CD4-positive, alpha-beta T cell treated with Interleukin-6 at 100 ng/mL for 8 hours (primary cell): ENCODE measurements around the gene TRANK1.
A peak's percentile ranks its signal among the peaks of the same experiment; 100 is the strongest.
"Not testable (repeated sequence)": the region's sequence is repeated elsewhere in the genome, so short reads cannot be mapped to it uniquely, and the experiment has no call there.

Experiments
- DNase-seq: peaks from one replicate; pipeline ENCODE4 v3.0.0-alpha.2; 2020; ENCODE audit warnings: mixed read lengths, low spot score

The TRANK1 gene

GRCh38 chr3:36919439-36920160 is 25.3 kb downstream of the TRANK1 start:
- no peak for DNase-seq

DNA sequence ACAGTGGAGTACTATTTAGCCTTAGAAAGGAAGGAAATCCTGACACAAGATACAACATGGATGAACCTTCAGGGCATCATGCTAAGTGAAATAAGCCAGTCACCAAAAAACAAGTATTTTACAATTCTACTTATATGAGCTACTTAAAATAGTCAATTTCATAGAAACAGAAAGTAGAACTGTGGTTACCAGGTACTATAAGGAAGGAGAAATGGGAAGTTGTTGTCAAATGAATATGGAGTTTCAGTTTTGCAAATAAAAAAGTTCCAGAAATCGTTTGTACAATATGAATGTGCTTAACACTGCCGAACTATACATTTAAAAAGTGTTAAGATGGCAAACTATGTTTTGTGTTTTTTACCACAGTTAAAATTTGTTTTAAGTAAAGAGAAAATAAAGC is 26.8 kb downstream of the TRANK1 start:
- no peak for DNase-seq

DNA sequence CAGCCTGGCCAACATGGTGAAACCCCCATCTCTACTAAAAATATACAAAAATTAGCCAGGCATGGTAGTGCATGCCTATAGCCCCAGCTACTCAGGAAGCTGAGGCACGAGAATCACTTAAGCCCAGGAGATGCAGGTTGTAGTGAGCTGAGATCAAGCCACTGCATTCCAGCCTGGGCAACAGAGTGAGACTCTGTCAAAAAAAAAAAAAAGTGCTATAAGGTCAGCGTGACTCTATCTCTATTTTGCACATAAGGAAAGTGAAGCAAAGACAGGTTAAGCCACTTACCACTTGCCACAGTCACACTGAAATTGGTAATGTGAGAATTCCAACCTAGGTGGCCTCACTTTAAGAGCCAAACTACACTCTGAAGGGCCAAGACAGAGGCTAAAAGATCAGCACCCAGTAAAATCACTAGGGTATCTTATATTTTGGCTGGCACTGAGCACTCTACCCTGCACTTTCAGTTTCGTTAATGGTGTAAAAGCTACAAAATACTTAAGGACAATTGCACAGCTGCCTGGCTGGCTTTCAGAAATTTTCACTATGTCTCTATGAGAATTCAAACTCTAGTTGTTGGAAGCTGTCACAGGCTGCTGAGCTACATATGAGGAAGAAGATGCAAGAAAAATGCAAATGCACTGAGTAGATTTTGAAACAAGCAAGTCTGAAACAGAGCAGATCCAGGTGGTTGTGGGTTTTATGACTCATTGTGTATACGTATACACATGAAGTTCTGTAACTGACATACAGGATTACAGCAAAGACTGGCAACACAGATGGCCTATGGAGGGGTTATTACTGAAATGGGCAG is 32.7 kb downstream of the TRANK1 start:
- peak; percentile 72 for DNase-seq

GRCh38 chr3:36909666-36910065 is 35.2 kb downstream of the TRANK1 start:
- DNase-seq: no peak

DNA sequence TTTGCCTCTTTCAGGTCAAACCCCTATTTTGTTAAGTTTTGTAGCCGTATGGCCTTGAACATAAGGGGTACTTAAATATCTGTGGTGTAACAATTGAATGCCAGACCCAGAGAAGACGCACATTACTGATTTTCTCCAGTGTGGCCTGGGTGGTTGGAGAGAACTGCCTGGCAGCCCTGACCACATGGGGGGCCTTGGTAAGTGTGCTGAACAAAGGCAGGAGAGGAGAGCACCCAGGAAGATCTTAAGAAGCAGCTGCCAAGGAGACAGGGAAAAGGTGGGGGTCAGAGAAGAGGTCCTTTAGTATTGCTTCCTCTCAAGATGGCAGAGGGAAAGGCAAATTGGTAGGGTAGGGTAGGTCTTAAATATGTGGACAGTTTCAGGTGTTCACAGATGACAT is 35.7 kb downstream of the TRANK1 start:
- DNase-seq: no peak

GRCh38 chr3:36908647-36909180 is 36.1 kb downstream of the TRANK1 start:
- no peak for DNase-seq

- DNase-seq: peak; percentile 79
Measured at GRCh38 chr3:36907911-36908646, 36.8 kb downstream of the TRANK1 start.

DNA sequence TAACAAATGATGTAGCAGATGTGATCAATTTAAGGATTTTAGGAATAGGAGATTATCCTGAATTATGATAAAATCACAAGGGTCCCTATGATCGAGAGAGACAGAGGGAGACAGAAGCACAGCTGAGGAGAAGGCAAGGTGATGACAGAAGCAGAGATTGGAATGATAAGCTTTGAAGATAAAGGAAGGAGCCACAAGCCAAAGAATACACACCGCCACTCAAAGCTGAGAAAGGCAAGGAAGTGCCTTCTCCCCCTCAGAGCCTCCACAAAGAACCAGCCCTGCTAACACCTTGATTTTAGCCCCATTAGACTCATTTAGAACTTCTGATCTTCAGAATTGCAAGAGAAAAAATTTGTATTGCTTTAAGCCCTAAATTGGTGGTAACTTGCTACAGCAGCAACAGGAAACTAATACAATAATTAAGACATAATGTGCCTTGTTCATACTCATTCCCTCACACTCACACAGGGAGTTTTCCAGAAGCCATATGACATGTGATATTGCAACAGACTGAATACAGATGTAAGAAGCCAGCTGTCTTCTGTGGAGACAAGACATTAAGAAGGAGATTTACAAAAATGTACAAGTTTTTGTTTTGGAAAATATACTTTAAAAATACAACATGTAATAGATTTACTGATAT is 38.2 kb downstream of the TRANK1 start:
- DNase-seq: peak; percentile 40

DNA sequence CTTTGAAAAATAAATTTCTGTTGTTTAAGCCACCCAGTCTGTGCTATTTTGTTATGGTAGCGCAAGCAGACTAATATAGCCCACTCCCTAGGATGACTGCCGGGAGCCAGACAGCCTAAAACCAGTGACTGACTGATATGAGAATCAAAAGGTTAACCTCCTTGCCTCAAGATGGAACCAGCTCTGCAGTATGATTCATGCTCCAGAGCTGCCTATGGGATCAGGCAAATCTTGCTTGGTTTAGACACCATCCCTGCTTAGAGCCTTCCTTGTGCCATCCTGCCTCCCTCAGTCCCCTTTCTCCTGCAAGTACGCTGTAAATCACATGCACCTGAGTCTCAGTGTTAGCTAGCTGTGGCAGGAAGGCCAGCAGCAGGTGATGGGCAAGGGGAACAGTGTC is 39.3 kb downstream of the TRANK1 start:
- DNase-seq: no peak

GRCh38 chr3:36904641-36905040 is 40.2 kb downstream of the TRANK1 start:
- DNase-seq: no peak

DNA sequence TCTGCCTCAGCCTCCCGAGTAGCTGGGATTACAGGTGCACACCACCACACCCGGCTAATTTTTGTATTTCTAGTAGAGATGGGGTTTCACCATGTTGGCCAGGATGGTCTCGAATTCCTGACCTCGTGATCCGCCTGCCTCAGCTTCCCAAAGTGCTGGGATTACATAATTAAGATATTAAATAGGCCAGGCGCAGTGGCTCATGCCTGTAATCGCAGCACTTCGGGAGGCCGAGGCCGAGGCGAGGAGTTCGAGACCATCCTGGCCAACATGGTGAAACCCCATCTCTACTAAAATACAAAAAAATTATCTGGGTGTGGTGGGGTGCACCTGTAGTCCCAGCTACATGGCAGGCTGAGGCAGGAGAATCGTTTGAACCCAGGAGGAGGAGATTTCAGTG is 40.8 kb downstream of the TRANK1 start:
- not testable (repeated sequence) for DNase-seq

- DNase-seq: no peak
Measured at GRCh38 chr3:36903119-36903882, 41.6 kb downstream of the TRANK1 start.

DNA sequence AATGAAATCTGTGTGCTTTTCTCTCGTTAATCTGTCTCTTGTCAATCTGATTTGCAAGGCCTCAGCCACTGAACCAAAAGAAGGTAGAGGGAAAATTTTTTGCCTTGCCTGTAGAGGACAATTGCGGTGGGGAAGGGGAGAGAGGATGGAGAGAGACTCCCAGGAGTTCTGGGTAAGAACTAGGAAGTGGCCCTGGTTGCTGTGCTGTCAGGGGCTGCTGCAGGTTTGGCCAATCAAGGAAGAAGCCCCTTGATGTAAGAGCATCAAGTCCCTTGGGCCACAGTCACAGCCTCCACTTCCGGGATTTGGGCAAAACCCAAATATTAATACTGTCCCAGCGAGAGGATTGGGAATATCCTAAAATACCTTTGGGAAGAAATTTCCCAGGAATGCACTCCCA is 43.3 kb downstream of the TRANK1 start:
- DNase-seq: no peak

DNA sequence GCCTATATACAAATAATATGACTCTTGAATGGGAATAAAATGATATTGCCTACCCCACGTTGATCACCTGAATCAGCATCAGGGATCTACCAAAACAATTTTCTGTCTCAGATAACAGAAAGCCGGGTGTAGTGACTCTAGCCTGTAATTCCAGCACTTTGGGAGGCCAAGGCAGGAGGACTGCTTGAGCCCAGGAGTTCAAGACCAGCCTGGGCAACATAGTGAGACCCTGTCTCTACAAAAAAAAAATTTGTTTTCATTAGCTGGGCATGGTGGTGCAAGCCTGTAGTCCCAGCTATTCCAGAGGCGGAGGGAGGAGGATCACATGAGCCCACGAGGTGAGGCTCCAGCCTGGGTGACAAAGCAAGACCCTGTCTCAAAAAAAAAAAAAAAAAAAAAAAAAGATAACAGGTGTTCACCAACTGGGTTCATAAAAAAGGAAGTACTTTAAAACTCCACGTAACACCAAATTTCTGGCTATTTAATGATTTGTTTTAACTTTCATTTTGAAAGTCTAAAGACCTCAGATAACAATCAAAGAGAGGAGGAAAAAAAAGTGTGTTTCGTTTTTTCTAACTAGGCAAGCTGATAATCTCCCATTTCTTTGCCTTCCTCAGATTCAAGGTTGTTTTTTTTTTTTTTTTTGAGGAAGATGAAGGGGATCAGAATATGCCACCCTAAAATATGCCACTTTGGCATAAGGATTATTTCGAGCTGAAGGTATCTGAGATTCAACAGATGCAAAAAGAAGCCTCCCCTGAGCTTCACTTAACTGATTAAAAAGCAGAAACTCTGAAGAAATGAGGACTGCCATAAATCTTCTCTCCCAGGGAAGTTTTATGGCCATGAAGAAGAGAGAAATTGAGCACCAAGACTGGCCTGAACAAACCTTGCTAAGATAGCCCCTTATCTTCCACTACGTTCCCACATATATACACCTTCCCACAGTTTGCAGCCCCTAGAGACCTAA is 44.1 kb downstream of the TRANK1 start:
- no peak for DNase-seq

- DNase-seq: no peak
Measured at GRCh38 chr3:36895496-36896409, 49.1 kb downstream of the TRANK1 start.

GRCh38 chr3:36894914-36895313 is 49.9 kb downstream of the TRANK1 start:
- no peak for DNase-seq

- DNase-seq: no peak
Measured at GRCh38 chr3:36893826-36894225, 51.0 kb downstream of the TRANK1 start.

- DNase-seq: peak; percentile 68
Measured at GRCh38 chr3:36893137-36893557, 51.7 kb downstream of the TRANK1 start.
